Measurements from ENCODE around the gene GNAL.
A peak's percentile ranks its signal among the peaks of the same experiment; 100 is the strongest.

GNAL gene

DNA sequence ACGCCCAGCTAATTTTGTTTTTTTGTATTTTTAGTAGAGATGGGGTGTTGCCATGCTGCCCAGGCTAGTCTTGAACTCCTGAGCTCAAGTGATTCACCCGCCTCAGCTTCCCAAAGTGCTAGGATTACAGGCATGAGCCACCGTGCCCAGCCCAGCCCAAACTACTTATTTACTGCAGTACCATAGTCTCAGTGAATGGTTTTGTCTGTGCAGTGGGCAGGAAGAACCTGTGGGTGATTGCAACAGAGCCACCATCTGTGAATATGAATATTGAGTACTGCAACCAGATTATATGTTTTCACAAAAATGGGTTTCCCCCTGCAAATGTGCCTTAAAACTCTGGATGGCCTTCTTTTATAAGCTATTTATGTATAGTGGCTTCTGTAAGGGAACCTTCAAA lies 210.0 kb downstream of the GNAL start:
- TF ChIP-seq, protein P1, sequence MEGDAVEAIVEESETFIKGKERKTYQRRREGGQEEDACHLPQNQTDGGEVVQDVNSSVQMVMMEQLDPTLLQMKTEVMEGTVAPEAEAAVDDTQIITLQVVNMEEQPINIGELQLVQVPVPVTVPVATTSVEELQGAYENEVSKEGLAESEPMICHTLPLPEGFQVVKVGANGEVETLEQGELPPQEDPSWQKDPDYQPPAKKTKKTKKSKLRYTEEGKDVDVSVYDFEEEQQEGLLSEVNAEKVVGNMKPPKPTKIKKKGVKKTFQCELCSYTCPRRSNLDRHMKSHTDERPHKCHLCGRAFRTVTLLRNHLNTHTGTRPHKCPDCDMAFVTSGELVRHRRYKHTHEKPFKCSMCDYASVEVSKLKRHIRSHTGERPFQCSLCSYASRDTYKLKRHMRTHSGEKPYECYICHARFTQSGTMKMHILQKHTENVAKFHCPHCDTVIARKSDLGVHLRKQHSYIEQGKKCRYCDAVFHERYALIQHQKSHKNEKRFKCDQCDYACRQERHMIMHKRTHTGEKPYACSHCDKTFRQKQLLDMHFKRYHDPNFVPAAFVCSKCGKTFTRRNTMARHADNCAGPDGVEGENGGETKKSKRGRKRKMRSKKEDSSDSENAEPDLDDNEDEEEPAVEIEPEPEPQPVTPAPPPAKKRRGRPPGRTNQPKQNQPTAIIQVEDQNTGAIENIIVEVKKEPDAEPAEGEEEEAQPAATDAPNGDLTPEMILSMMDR (IDR thresholded peaks at IDR 0.05; ENCODE audit: control insufficient read depth, extremely low read depth, insufficient read depth), result no peak
- DNase-seq (ENCODE audit: low read depth), result no peak
- no peak overlapping the region for H3K4me3 ChIP-seq (ENCODE audit: low read depth, low read length)

DNA sequence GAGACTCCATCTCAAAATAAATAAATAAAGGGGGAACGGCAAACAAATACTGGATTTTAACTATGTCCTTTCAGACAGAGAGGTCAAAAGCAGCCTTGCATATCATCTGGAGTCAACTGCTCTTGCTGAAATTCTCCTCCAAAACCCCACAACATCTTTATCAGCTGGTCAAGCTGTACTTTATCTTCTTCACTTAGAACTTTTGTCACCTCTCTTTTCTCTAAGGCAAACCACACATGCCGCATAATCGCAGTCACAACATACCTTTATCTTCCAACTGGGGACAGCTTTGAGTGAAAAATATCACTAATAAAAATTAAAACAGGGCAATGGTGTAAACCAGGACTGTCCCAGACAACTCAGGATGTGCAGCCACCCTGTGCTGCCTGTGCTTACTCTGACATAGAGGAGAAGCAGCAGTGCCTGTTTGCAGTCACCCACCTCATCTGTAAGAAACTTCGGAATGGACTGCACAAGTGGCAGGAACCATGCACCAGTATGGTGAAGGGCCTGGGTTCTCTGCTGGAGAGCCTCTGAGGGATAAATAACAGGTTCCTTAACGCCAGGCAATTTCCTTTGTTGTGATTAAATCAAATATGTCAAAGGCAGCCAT lies 212.9 kb downstream of the GNAL start:
- TF ChIP-seq, protein P1 (IDR thresholded peaks at IDR 0.05; ENCODE audit: control insufficient read depth, extremely low read depth, insufficient read depth), result no peak
- no peak for DNase-seq (ENCODE audit: low read depth)
- no peak overlapping the region for H3K4me3 ChIP-seq (ENCODE audit: low read depth, low read length)

DNA sequence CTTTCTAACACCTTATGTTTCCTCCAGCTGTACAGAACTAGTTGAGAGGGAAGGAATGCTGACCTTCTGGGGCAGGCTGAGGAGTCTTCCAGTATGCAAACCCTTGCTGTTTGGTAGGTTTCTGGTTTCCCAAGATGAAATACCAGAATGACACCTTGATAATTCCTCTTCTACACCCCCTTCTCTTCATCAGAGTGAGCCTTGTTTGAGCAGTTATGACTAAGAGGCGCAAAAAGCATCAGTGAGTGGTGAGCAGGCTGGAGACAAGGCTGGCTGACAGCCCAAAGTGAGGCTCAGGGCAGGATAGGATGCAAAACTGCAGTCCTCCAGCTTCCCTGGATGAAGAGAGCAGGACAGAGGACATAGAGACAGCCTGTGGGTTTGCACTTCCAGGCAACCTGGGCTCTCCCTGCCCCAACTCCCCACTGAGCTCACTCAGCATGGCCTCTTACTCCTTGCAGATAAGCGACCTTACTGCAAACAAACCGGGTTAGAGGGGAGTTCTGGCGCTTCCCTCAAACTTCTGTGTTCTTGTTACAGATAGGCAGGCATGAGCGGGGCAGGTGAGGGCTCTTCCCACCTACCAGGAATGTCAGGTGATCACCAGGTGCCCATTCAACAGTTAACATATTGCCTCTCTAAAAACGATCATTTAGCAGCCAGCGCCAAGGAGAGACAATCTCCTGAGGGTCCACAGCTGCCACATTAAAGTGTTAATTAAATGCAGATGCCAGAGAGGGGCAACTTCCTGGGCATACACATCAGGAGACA lies 213.6 kb downstream of the GNAL start:
- DNase-seq (ENCODE audit: low read depth), result no peak
- TF ChIP-seq, protein P1 (IDR thresholded peaks at IDR 0.05; ENCODE audit: control insufficient read depth, extremely low read depth, insufficient read depth), result no peak
- no peak overlapping the region for H3K4me3 ChIP-seq (ENCODE audit: low read depth, low read length)

GRCh38 chr18:11905613-11906012 lies 216.5 kb downstream of the GNAL start:
- no peak for DNase-seq (ENCODE audit: low read depth)
- TF ChIP-seq, protein P1 (IDR thresholded peaks at IDR 0.05; ENCODE audit: control insufficient read depth, extremely low read depth, insufficient read depth), result no peak
- no peak overlapping the region for H3K4me3 ChIP-seq (ENCODE audit: low read depth, low read length)

DNA sequence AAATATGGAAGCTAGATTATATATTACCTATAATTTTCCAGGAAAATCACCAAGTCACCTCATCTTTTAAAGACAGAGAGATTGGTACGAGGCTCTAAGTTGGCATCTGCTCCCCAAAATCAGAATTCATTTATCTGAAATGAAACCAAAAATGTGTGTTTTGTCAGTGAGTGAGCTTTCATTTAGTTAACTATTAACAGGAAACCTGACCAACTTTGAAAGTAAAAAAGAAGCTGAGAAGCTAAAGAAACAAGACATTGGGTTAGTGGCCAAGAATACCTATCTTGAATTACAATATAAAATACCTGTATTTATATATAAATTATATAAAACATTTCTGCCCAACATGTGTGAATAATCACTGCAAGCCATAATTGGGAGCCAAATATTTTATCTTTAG lies 217.1 kb downstream of the GNAL start:
- no peak for DNase-seq (ENCODE audit: low read depth)
- TF ChIP-seq, protein P1 (IDR thresholded peaks at IDR 0.05; ENCODE audit: control insufficient read depth, extremely low read depth, insufficient read depth), result no peak
- no peak overlapping the region for H3K4me3 ChIP-seq (ENCODE audit: low read depth, low read length)

DNA sequence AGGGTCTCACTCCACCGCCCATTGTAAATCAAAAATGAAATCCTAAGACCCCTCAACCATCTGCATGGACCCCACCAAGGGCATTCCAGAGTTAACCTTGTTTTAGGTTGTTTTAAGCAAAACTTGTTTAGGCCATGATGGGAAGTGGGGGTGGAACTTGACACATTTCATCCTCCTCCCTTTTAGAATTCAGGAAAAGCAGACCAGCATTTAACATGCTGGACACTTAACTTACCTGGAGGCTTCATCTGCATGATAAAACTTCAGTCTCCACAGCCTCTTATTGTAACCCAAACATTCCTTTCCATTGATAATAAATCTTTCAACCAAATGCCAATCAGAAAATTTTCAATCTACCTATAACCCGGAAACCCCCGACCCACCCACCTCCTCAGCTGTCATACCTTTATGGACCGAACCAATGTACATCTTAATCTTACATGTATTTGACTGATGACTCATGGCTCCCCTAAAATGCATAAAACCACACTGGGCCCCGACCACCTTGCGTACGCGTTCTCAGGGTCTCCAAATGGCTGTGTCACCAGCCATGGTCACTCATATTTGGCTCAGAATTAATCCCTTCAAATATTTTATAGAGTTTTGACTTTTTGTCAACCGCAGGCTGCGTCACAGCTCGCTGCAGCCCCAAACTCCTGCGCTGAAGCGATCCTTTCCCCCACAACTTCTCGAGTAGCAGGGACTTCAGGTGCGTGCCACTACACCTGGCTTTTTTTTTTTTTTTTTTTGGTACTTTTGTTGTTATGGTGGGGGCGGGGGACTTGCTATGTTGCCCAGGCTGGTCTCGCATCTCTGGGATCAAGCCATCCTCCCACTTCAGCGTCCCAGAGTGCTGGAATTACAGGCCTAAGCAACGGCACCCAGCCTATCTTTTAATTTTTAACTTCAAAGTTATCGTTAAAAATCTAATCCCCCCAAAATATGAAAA lies 218.1 kb downstream of the GNAL start:
- no peak for DNase-seq (ENCODE audit: low read depth)
- TF ChIP-seq, protein P1 (IDR thresholded peaks at IDR 0.05; ENCODE audit: control insufficient read depth, extremely low read depth, insufficient read depth), result no peak
- peak overlapping the region; percentile 65 for H3K4me3 ChIP-seq (ENCODE audit: low read depth, low read length)
